Lower leg skin (tissue), 4 donors: Measurements from ENCODE around the gene SUGP2. TPM values are rescaled to one million over a fixed set of nuclear protein-coding genes. Genes with fewer than 3 reads are reported as not detected.

Source experiments
- DNase-seq, 2 donors: peaks; one replicate each; pipeline ENCODE4 v3.0.0-alpha.2; 2019; ENCODE audit warnings: low spot score in 2 of 2
- H3K4me3 ChIP-seq: fragments of 200-600 bp; sonication (generic); 2 replicates; pipeline ENCODE4 v1.5.1; 2017; ENCODE audit warnings: mild to moderate bottlenecking, low read depth; ENCODE audit not compliant: poor library complexity, severe bottlenecking
- CTCF ChIP-seq, 3 donors: fragments of 450-650 bp; IDR thresholded peaks; one replicate each; pipeline ENCODE4 v1.5.1; 2016; ENCODE audit warnings: antibody characterized with exemption in 3 of 3, mild to moderate bottlenecking in 3 of 3, moderate library complexity in 2 of 3
- POLR2A ChIP-seq, 2 donors: fragments of 450-650 bp; IDR thresholded peaks; one replicate each; pipeline ENCODE4 v1.6.1; 2016 to 2017; ENCODE audit warnings: antibody characterized with exemption in 2 of 2, mild to moderate bottlenecking in 1 of 2, moderate library complexity in 1 of 2
- WGBS, 2 donors: methylation state at CpG; one replicate each; pipeline ENCODE4 v1.1.5; 2018; 5-methylcytosine and 5-hydroxymethylcytosine counted together
- intact Hi-C: fragments of 100-400 bp; cut with DNase I; formaldehyde crosslinking; loops from one replicate; pipeline ENCODE4 v1.15.0; 2023; ENCODE audit warnings: low total_unique reads
- total RNA-seq, 4 donors: library from RNA; depleted of rRNA; stranded (reverse); fragments of >200 nt; gene quantifications; one replicate each; pipeline ENCODE4 v1.1.0, GENCODE V29; 2016

Gene SUGP2
- total RNA-seq, 4 donors from 2014 or later, result 16.2 to 29.8 (median 20.8) TPM

- intact Hi-C loops, result no loop called here
- 6 to 7% methylated on average over 31 of the region's 31 CpGs for WGBS, 2 donors
- H3K4me3 ChIP-seq, result peak overlapping the region; percentile 52
- peak; percentile 87 to 94 for DNase-seq
- TF ChIP-seq CTCF (IDR thresholded peaks at IDR 0.05) (no peak), POLR2A (IDR thresholded peaks at IDR 0.05) (no peak)
Observed at GRCh38 chr19:19032420-19033175, 719 bp downstream of the SUGP2 start.

GRCh38 chr19:19031891-19032290 lies 1.4 kb downstream of the SUGP2 start:
- WGBS, 2 donors, result 61 to 66% methylated on average over 5 of the region's 5 CpGs
- intact Hi-C loops, result no loop called here
- TF ChIP-seq CTCF (IDR thresholded peaks at IDR 0.05), result no peak
- TF ChIP-seq POLR2A (IDR thresholded peaks at IDR 0.05), result no peak
- H3K4me3 ChIP-seq, result no peak overlapping the region
- no peak for DNase-seq

- H3K4me3 ChIP-seq, result no peak overlapping the region
- intact Hi-C loops, result no loop called here
- TF ChIP-seq POLR2A (IDR thresholded peaks at IDR 0.05), result no peak
- no peak for TF ChIP-seq CTCF (IDR thresholded peaks at IDR 0.05)
- WGBS, 2 donors, result 88 to 96% methylated on average over 9 of the region's 9 CpGs
- no peak for DNase-seq
Observed at GRCh38 chr19:19028526-19028925, 4.8 kb downstream of the SUGP2 start.

GRCh38 chr19:19027228-19027627 lies 6.1 kb downstream of the SUGP2 start:
- TF ChIP-seq POLR2A (IDR thresholded peaks at IDR 0.05) (no peak), CTCF (IDR thresholded peaks at IDR 0.05) (no peak)

GRCh38 chr19:19026299-19026971 lies 6.9 kb downstream of the SUGP2 start:
- TF ChIP-seq CTCF (IDR thresholded peaks at IDR 0.05) (no peak), POLR2A (IDR thresholded peaks at IDR 0.05) (no peak)
- 42 to 45% methylated on average over 10 of the region's 10 CpGs for WGBS, 2 donors
- H3K4me3 ChIP-seq, result no peak overlapping the region
- no peak for DNase-seq
- intact Hi-C loops, result no loop called here

More at GRCh38 chr19:19027228-19027627, 6.1 kb downstream of the SUGP2 start:
- WGBS, 2 donors, result 84 to 85% methylated on average over 4 of the region's 4 CpGs
- intact Hi-C loops, result no loop called here
- no peak overlapping the region for H3K4me3 ChIP-seq
- DNase-seq, result no peak
